Fibroblast of pulmonary artery (primary cell): ENCODE data around the gene C22orf31.

Source experiments
- DNase-seq: peaks from one replicate; pipeline ENCODE4 v3.0.0-alpha.2; 2010; ENCODE audit warnings: low read depth
- H3K4me3 ChIP-seq: replicated peaks from 2 replicates; pipeline ENCODE4 v1.5.1; 2011; ENCODE audit warnings: low read depth, mild to moderate bottlenecking, control low read depth, low read length, moderate library complexity
- CTCF ChIP-seq: IDR thresholded peaks from 2 replicates; pipeline ENCODE4 v1.5.1; 2011; ENCODE audit warnings: mild to moderate bottlenecking, control low read depth, low read length, inconsistent platforms; ENCODE audit errors: missing control alignments

Gene C22orf31

DNA sequence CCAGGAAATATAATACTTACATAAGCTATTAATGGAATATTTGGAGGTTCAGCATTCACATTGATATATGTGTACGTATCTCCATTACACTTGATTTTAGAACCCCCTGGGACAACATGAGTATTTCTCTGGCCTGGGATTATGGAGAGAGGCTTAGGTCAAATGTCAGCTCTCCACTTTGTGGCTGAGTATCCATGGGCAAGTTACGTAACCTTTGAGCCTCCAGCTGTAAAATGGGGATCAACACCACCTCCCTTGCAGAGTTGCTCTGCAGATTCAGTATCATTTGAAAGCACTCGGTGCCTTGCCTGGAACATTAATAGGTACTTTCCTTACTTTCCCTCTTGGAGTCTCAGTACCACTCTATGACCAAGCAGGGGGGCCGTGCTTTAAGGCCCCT, 33.2 kb downstream of the C22orf31 start:
- DNase-seq = no peak

GRCh38 chr22:29026579-29026978, 35.1 kb downstream of the C22orf31 start:
- DNase-seq = no peak
- H3K4me3 ChIP-seq = no peak overlapping the region
- no peak for TF ChIP-seq CTCF

More for the DNA sequence above, 33.2 kb downstream of the C22orf31 start:
- no peak overlapping the region for H3K4me3 ChIP-seq
- TF ChIP-seq CTCF = no peak

- no peak for TF ChIP-seq CTCF
- H3K4me3 ChIP-seq = no peak overlapping the region
- no peak for DNase-seq
Observed at GRCh38 chr22:29023172-29023796, 38.3 kb downstream of the C22orf31 start.

GRCh38 chr22:29022101-29022817, 39.4 kb downstream of the C22orf31 start:
- H3K4me3 ChIP-seq = no peak overlapping the region
- no peak for TF ChIP-seq CTCF
- no peak for DNase-seq

DNA sequence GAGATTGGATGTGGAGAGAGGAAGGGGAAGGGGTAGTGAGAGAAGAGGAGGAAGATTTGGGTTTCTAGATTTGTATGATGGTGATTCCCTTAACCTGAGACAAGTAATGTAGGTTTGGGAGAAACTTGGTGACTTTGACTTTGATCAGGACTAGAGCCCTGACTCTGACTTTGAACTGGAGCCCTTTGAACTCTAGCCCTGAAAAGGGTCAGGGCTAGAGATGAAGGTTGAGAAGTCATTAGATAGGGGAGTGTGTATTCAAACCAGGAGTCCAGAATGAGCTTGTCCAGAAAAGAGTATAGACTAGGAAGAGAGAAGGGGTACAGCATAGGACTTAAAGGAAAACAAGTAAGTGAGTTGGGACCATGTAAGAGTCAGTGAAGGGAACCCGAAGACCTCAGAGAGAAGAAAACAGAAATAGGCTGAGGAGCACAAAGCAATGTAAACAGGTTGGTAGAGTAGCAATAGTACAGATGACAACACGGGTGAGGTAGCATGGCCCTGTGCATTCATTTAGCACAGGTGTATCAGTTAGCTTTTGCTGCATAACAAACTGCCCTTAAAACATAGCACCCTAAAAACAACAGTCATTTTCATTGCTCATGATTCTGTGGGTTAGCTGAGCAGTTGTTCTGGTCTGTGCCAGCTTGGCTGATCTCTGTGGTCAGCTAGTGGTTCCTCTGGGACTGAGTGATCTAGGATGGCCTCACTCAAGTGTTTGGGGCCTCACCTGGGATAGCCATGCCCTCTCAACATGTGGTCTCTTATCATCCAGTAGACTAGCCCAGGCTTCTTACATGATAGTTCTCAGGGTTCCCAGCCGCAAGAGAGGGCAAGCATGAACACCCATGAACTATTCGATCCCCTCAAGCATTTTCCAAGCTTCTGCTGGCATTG, 43.1 kb downstream of the C22orf31 start:
- DNase-seq = no peak
- no peak for TF ChIP-seq CTCF
- H3K4me3 ChIP-seq = no peak overlapping the region

DNA sequence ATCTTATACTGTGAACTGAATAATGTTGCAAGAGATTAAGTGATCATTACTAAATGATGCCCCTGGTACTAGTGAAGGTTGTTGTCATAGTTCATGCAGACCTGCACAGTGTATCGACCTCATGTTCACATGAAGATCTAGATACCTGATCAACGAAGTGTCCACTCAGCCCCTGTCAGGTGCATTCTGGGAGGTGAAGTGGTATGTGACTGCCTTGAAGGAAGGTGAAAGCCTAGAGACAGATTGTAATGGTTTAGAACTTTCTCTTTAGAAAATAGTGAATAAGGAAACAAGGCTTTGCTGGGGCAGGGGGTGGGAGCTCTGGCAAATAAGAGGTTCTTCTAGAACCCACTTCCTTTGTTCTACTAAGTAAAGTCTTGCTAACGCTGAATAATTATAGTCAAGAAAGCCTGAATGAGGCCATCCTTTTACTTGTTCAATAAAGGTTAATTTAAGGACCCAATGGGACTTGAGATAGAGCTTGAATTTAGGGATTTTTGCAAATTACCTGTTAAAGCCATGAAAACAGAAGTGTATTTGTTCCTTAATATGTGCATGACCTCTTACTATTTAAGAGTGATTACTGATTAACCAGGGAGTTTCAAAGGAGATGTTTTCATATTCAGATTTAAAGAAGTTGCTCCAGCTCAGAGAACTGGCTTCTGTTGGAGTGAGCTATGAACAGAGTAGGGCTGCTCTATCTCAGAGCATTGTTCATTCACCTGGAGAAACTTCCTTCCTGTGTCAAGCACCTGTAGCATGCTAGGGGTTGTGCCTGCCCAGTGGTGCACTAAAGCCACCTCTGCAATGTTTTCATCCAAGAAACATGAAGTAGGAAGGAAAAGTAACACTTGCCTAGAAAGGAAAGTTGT, 45.3 kb downstream of the C22orf31 start:
- H3K4me3 ChIP-seq = no peak overlapping the region
- DNase-seq = no peak
- no peak for TF ChIP-seq CTCF
